ENCODE data around the gene SPATS2L. TPM values are rescaled to one million over a fixed set of nuclear protein-coding genes. Genes with fewer than 3 reads are reported as not detected.
A peak's percentile ranks its signal among the peaks of the same experiment; 100 is the strongest.

The SPATS2L gene
- total and polyA plus RNA-seq, 2 of the 13 experiments (the other 11 are each of a cell fraction or from before 2014, with no cell fraction given) = 154 to 212 TPM

DNA sequence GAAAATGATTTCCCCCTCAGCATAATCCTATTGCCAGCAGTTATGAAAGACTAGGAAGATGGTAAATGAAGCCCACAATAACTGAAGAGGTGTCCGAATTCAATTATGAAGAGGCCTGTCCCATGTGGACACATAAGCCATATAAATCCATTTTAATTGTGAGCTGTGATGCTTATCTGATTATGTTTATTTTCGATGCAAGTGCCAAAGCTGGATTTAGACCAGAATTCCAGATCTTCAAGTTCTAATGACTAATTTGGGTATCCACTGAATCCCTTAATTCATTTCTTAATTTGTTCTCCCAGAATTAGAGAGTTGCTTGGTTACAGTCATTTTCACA, 24.5 kb downstream of the SPATS2L start (continued):
- TF ChIP-seq, protein P1, sequence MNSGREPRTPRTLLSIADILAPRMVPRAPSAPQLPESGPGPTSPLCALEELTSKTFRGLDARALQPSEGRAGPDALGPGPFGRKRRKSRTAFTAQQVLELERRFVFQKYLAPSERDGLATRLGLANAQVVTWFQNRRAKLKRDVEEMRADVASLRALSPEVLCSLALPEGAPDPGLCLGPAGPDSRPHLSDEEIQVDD (CRISPR knock-in tag; IDR thresholded peaks at IDR 0.05; ENCODE audit: borderline replicate concordance) = no peak
- TF ChIP-seq, protein P2, sequence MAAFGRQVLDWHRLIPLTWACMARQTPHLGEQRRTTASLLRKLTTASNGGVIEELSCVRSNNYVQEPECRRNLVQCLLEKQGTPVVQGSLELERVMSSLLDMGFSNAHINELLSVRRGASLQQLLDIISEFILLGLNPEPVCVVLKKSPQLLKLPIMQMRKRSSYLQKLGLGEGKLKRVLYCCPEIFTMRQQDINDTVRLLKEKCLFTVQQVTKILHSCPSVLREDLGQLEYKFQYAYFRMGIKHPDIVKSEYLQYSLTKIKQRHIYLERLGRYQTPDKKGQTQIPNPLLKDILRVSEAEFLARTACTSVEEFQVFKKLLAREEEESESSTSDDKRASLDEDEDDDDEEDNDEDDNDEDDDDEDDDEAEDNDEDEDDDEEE (CRISPR knock-in tag; IDR thresholded peaks at IDR 0.05) = no peak
- TF ChIP-seq ZNF773 (CRISPR knock-in tag; IDR thresholded peaks at IDR 0.05; ENCODE audit: borderline replicate concordance) (no peak), ZNF562 (CRISPR knock-in tag; IDR thresholded peaks at IDR 0.05; ENCODE audit: borderline replicate concordance) (no peak)
- TF ChIP-seq, protein P3, sequence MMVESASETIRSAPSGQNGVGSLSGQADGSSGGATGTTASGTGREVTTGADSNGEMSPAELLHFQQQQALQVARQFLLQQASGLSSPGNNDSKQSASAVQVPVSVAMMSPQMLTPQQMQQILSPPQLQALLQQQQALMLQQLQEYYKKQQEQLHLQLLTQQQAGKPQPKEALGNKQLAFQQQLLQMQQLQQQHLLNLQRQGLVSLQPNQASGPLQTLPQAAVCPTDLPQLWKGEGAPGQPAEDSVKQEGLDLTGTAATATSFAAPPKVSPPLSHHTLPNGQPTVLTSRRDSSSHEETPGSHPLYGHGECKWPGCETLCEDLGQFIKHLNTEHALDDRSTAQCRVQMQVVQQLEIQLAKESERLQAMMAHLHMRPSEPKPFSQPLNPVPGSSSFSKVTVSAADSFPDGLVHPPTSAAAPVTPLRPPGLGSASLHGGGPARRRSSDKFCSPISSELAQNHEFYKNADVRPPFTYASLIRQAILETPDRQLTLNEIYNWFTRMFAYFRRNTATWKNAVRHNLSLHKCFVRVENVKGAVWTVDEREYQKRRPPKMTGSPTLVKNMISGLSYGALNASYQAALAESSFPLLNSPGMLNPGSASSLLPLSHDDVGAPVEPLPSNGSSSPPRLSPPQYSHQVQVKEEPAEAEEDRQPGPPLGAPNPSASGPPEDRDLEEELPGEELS (CRISPR knock-in tag; IDR thresholded peaks at IDR 0.05) = no peak

DNA sequence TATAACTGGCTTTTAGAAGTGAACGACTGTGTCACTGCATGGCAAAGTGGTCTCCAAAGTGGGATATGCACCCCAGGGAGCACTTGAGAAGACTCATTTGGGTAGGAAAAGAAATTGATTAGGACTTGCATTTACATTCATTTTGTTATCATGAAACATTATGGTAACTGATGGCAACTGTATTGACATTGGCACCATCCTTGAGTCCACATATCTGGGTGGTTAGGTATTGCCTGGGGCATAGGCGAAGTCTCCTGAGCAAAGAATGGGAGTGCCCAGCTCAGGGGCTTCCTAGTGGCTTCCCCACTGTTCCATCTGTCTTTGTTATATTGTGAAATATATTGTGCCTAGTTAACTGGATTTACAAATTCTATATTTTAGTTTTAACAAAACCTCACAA, 29.2 kb downstream of the SPATS2L start:
- Histone ChIP-seq H3K27ac (ENCODE audit: extremely low read length, insufficient read depth, low read length) (peak overlapping the region; percentile 4), H3K36me3 (replicated peaks in 1 of 2; ENCODE audit: control insufficient read depth in 1 of 2, insufficient read depth in 2 of 2, low read length in 2 of 2) (peaks cover 17 to 37% of the 10 kb centered on the region in 2 experiments), H3K9ac (ENCODE audit: insufficient read depth, low read depth, low read length) (no peak overlapping the region), H4K20me1 (ENCODE audit: insufficient read depth, low read length) (peaks cover 53% of the 10 kb centered on the region), H2AFZ (ENCODE audit: low read length) (no peak overlapping the region), H3K79me2 (ENCODE audit: insufficient read depth, low read length) (peaks cover 89% of the 10 kb centered on the region), H3K27me3 (ENCODE audit: control insufficient read depth in 1 of 2, insufficient read depth in 2 of 2, low read length in 2 of 2) (no peaks in the 10 kb centered on the region), H3K9me3 (ENCODE audit: low read length) (no peaks in the 10 kb centered on the region), H3K4me1 (ENCODE audit: insufficient read depth, low read length) (peaks cover 57% of the 10 kb centered on the region), H3K4me2 (ENCODE audit: low read depth, low read length) (no peak overlapping the region), H3K4me3 (replicated peaks in 1 of 3; ENCODE audit: insufficient read depth in 1 of 3, low read depth in 2 of 3, low read length in 3 of 3) (no peak overlapping the region)
- FAIRE-seq = no peak
- DNase-seq (ENCODE audit: low spot score) = peak; percentile 31
- BruUV-seq (replicated peaks) = TSS peak; percentile 1
- CTCF ChIA-PET (ENCODE audit: low intra/inter-chr PET ratio, low total read pairs) = no interaction called here
- intact Hi-C loops (cut with micrococcal nuclease; ENCODE audit: unreplicated experiment) = no loop called here
- POLR2A ChIA-PET = no interaction called here
- ATAC-seq = peak; percentile 59
- 99% methylated on average over 2 of the region's 2 CpGs for WGBS (ENCODE audit: low lambda C conversion rate)
- in situ Hi-C loops (cut with HindIII; ENCODE audit: extremely low pct_ligation_motif_present, low pct_unique_long_range_greater_than_20kb) = no loop called here
- TF ChIP-seq HNRNPLL (IDR thresholded peaks at IDR 0.05; ENCODE audit: low read depth, low read length, poor library complexity, severe bottlenecking) (no peak), RFX1 (IDR thresholded peaks at IDR 0.05) (0 out of 2 replicates have a peak, but pooled peaks have one; percentile 16), CBX5 (CRISPR knock-in tag; IDR thresholded peaks at IDR 0.05; ENCODE audit: borderline replicate concordance) (no peak), ZNF598 (CRISPR knock-in tag; IDR thresholded peaks at IDR 0.05; ENCODE audit: borderline replicate concordance) (no peak), ONECUT2 (CRISPR knock-in tag; IDR thresholded peaks at IDR 0.05) (no peak), ZMYM4 (CRISPR knock-in tag; IDR thresholded peaks at IDR 0.05) (no peak), SAP130 (CRISPR knock-in tag; IDR thresholded peaks at IDR 0.05; ENCODE audit: low read depth) (no peak), FOXA1 (IDR thresholded peaks at IDR 0.05) (no peak), FOXA1 (CRISPR knock-in tag; IDR thresholded peaks at IDR 0.05) (0 out of 2 replicates have a peak, but pooled peaks have one; percentile 11), DNMT1 (CRISPR knock-in tag; IDR thresholded peaks at IDR 0.05) (no peak)
- TF ChIP-seq, protein P4, sequence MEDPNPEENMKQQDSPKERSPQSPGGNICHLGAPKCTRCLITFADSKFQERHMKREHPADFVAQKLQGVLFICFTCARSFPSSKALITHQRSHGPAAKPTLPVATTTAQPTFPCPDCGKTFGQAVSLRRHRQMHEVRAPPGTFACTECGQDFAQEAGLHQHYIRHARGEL (CRISPR knock-in tag; IDR thresholded peaks at IDR 0.05) = no peak
- TF ChIP-seq, protein P5, sequence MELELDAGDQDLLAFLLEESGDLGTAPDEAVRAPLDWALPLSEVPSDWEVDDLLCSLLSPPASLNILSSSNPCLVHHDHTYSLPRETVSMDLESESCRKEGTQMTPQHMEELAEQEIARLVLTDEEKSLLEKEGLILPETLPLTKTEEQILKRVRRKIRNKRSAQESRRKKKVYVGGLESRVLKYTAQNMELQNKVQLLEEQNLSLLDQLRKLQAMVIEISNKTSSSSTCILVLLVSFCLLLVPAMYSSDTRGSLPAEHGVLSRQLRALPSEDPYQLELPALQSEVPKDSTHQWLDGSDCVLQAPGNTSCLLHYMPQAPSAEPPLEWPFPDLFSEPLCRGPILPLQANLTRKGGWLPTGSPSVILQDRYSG (CRISPR knock-in tag; IDR thresholded peaks at IDR 0.05) = no peak
